Measurements from ENCODE around the gene C2CD2. TPM values are rescaled to one million over a fixed set of nuclear protein-coding genes. Genes with fewer than 3 reads are reported as not detected.

C2CD2 gene
- total and polyA plus RNA-seq, 2 experiments from 2014 or later: 4.5 to 16.2 TPM

DNA sequence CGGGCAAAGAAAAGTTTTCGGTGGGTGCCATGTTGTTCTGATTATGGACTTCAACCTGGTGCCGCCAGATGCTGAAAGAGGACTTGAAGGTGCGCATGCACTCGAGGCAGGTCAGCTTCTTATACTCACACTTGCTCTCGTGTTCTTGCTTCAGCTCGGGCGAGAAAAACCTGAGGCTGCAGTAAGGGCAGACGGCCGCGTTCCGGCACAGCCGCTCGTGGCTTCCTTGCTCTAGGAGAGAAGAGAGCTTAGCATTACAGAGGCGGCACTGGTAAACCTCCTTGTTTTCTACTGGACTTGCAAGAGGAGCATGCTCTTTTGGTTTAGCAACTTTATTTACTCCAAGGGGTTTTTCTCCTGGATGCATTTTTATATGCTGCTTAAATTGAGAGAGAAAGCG lies 37.8 kb upstream of the C2CD2 start:
- Mint-ChIP-seq H3K4me3 (no peak overlapping the region), H3K27me3 (ENCODE audit: insufficient read depth, low read depth, poor library complexity) (peaks cover 4% of the 10 kb centered on the region), H3K27ac (no peak overlapping the region), H3K9me3 (peaks cover 18% of the 10 kb centered on the region), H3K36me3 (ENCODE audit: low read depth) (peaks cover 61% of the 10 kb centered on the region), H3K4me1 (no peaks in the 10 kb centered on the region)
- DNase-seq (ENCODE audit: low spot score) (no peak), ATAC-seq (no peak)
- TF ChIP-seq CREB1 (CRISPR knock-in tag; IDR thresholded peaks at IDR 0.05; ENCODE audit: low read depth) (no peak), NANOG (IDR thresholded peaks at IDR 0.05; ENCODE audit: borderline replicate concordance) (no peak), ETS1 (IDR thresholded peaks at IDR 0.05) (no peak), REST (IDR thresholded peaks at IDR 0.05; ENCODE audit: unreplicated experiment) (no peak), EZH2phosphoT487 (IDR thresholded peaks at IDR 0.05; ENCODE audit: unreplicated experiment) (no peak), EZH2 (IDR thresholded peaks at IDR 0.05; ENCODE audit: low read depth, unreplicated experiment) (no peak), POLR2AphosphoS5 (IDR thresholded peaks at IDR 0.05; ENCODE audit: low read depth) (no peak), ZNF114 (CRISPR knock-in tag; IDR thresholded peaks at IDR 0.05) (no peak), CTCF (conservative IDR thresholded peaks at IDR 0.05; ENCODE audit: low read depth in 2 of 2) (no peak), ZNF331 (CRISPR knock-in tag; IDR thresholded peaks at IDR 0.05; ENCODE audit: low read depth) (no peak), JUNB (IDR thresholded peaks at IDR 0.05; ENCODE audit: unreplicated experiment) (no peak), STAT1 (IDR thresholded peaks at IDR 0.05; ENCODE audit: unreplicated experiment) (no peak)
- TF ChIP-seq, protein P1, sequence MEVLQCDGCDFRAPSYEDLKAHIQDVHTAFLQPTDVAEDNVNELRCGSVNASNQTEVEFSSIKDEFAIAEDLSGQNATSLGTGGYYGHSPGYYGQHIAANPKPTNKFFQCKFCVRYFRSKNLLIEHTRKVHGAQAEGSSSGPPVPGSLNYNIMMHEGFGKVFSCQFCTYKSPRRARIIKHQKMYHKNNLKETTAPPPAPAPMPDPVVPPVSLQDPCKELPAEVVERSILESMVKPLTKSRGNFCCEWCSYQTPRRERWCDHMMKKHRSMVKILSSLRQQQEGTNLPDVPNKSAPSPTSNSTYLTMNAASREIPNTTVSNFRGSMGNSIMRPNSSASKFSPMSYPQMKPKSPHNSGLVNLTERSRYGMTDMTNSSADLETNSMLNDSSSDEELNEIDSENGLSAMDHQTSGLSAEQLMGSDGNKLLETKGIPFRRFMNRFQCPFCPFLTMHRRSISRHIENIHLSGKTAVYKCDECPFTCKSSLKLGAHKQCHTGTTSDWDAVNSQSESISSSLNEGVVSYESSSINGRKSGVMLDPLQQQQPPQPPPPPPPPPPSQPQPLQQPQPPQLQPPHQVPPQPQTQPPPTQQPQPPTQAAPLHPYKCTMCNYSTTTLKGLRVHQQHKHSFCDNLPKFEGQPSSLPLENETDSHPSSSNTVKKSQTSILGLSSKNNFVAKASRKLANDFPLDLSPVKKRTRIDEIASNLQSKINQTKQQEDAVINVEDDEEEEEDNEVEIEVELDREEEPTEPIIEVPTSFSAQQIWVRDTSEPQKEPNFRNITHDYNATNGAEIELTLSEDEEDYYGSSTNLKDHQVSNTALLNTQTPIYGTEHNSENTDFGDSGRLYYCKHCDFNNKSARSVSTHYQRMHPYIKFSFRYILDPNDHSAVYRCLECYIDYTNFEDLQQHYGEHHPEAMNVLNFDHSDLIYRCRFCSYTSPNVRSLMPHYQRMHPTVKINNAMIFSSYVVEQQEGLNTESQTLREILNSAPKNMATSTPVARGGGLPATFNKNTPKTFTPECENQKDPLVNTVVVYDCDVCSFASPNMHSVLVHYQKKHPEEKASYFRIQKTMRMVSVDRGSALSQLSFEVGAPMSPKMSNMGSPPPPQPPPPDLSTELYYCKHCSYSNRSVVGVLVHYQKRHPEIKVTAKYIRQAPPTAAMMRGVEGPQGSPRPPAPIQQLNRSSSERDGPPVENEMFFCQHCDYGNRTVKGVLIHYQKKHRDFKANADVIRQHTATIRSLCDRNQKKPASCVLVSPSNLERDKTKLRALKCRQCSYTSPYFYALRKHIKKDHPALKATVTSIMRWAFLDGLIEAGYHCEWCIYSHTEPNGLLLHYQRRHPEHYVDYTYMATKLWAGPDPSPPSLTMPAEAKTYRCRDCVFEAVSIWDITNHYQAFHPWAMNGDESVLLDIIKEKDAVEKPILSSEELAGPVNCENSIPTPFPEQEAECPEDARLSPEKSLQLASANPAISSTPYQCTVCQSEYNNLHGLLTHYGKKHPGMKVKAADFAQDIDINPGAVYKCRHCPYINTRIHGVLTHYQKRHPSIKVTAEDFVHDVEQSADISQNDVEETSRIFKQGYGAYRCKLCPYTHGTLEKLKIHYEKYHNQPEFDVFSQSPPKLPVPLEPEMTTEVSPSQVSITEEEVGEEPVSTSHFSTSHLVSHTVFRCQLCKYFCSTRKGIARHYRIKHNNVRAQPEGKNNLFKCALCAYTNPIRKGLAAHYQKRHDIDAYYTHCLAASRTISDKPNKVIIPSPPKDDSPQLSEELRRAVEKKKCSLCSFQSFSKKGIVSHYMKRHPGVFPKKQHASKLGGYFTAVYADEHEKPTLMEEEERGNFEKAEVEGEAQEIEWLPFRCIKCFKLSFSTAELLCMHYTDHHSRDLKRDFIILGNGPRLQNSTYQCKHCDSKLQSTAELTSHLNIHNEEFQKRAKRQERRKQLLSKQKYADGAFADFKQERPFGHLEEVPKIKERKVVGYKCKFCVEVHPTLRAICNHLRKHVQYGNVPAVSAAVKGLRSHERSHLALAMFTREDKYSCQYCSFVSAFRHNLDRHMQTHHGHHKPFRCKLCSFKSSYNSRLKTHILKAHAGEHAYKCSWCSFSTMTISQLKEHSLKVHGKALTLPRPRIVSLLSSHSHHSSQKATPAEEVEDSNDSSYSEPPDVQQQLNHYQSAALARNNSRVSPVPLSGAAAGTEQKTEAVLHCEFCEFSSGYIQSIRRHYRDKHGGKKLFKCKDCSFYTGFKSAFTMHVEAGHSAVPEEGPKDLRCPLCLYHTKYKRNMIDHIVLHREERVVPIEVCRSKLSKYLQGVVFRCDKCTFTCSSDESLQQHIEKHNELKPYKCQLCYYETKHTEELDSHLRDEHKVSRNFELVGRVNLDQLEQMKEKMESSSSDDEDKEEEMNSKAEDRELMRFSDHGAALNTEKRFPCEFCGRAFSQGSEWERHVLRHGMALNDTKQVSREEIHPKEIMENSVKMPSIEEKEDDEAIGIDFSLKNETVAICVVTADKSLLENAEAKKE (CRISPR knock-in tag; IDR thresholded peaks at IDR 0.05): no peak
- Histone ChIP-seq H4K20me1 (replicated peaks; ENCODE audit: insufficient read depth) (no peaks in the 10 kb centered on the region), H2AFZ (no peak overlapping the region), H3K4me2 (no peak overlapping the region), H3F3A (replicated peaks; ENCODE audit: low read depth) (no peaks in the 10 kb centered on the region), H3K27ac (ENCODE audit: low read depth) (no peak overlapping the region), H3K36me3 (ENCODE audit: insufficient read depth) (0 out of 2 replicates have a peak, but pooled peaks cover 7% of the 10 kb centered on the region), H3K4me1 (ENCODE audit: insufficient read depth) (no peaks in the 10 kb centered on the region), H3K27me3 (ENCODE audit: insufficient read depth) (no peaks in the 10 kb centered on the region), H3K79me2 (replicated peaks; ENCODE audit: insufficient read depth) (peaks cover 4% of the 10 kb centered on the region), H3K9me2 (ENCODE audit: insufficient read depth) (0 out of 2 replicates have a peak, but pooled peaks cover 4% of the 10 kb centered on the region), H3K4me3 (no peak overlapping the region)
